Measurements from ENCODE around the gene SPOPL. TPM values are rescaled to one million over a fixed set of nuclear protein-coding genes. Genes with fewer than 3 reads are reported as not detected.

SPOPL gene
- total and polyA plus RNA-seq, 2 donors (not counting 1 experiment from before 2014, with no cell fraction given): 14.0 to 53.6 TPM

GRCh38 chr2:138550670-138551287, 49.2 kb downstream of the SPOPL start:
- Mint-ChIP-seq H3K27ac (peak overlapping the region; percentile 4), H3K4me3 (no peak overlapping the region), H3K27me3 (no peaks in the 10 kb centered on the region), H3K9me3 (ENCODE audit: insufficient read depth) (no peaks in the 10 kb centered on the region), H3K4me1 (peaks cover 23% of the 10 kb centered on the region)
- peaks cover 26% of the 10 kb centered on the region for H3K79me2 ChIP-seq (ENCODE audit: control insufficient read depth, insufficient read depth, low read length)
- H3K36me3 ChIP-seq (replicated peaks in 1 of 2; ENCODE audit: control extremely low read depth in 1 of 2, control insufficient read depth in 1 of 2, extremely low read depth in 1 of 2, insufficient read depth in 2 of 2, low read length in 1 of 2): peaks cover 12 to 31% of the 10 kb centered on the region in 2 experiments
- intact Hi-C loops (cut with micrococcal nuclease): no loop called here
- H3K27me3 ChIP-seq (replicated peaks in 1 of 4; ENCODE audit: control extremely low read depth in 1 of 4, control insufficient read depth in 3 of 4, insufficient read depth in 4 of 4, low read length in 3 of 4): no peaks in the 10 kb centered on the region
- POLR2A ChIA-PET: interaction anchor here (0.6 kb wide), 1 partner anchor 16 kb away, joined by 6 read pairs; no protein-coding TSS in a partner anchor
- no CpG with 5 or more reads among the region's 3 CpGs for WGBS (ENCODE audit: insufficient coverage)
- peaks cover 39% of the 10 kb centered on the region for H4K20me1 ChIP-seq (ENCODE audit: control insufficient read depth, insufficient read depth, low read length, poor library complexity, severe bottlenecking)
- H3K4me2 ChIP-seq (replicated peaks; ENCODE audit: low read depth, low read length, poor library complexity, severe bottlenecking): no peak overlapping the region
- H3K4me3 ChIP-seq (ENCODE audit: control extremely low read depth in 1 of 5, extremely low read depth in 1 of 5, insufficient read depth in 1 of 5, low read depth in 2 of 5, low read length in 4 of 5): no peak overlapping the region
- ATAC-seq (ENCODE audit: low read depth) (no peak), DNase-seq (no peak)
- no peak overlapping the region for H3K9ac ChIP-seq (ENCODE audit: low read length)
- TF ChIP-seq EZH2 (IDR thresholded peaks at IDR 0.05; ENCODE audit: borderline replicate concordance, insufficient read depth, low read depth, low read length, poor library complexity, severe bottlenecking): no peak
- no peak overlapping the region for H2AFZ ChIP-seq (ENCODE audit: insufficient read depth, low read depth, low read length, poor library complexity, severe bottlenecking)
- CTCF ChIA-PET: no interaction called here
- H3K4me1 ChIP-seq (ENCODE audit: control insufficient read depth in 2 of 2, insufficient read depth in 2 of 2, low read length in 2 of 2): peaks cover 0 to 3% of the 10 kb centered on the region in 2 donors
- H3K9me3 ChIP-seq (ENCODE audit: control extremely low read depth in 1 of 3, control insufficient read depth in 2 of 3, insufficient read depth in 1 of 3, low read length in 2 of 3): no peaks in the 10 kb centered on the region
- H3K27ac ChIP-seq (ENCODE audit: low read length in 2 of 2): no peak overlapping the region

- peaks cover 15 to 34% of the 10 kb centered on the region in 2 experiments for H3K36me3 ChIP-seq (replicated peaks in 1 of 2; ENCODE audit: control extremely low read depth in 1 of 2, control insufficient read depth in 1 of 2, extremely low read depth in 1 of 2, insufficient read depth in 2 of 2, low read length in 1 of 2)
- no peak for ATAC-seq (ENCODE audit: low read depth)
- H3K27me3 ChIP-seq (replicated peaks in 1 of 4; ENCODE audit: control extremely low read depth in 1 of 4, control insufficient read depth in 3 of 4, insufficient read depth in 4 of 4, low read length in 3 of 4): no peaks in the 10 kb centered on the region
- CTCF ChIA-PET: no interaction called here
- no peak overlapping the region for H3K4me3 ChIP-seq (ENCODE audit: control extremely low read depth in 1 of 5, extremely low read depth in 1 of 5, insufficient read depth in 1 of 5, low read depth in 2 of 5, low read length in 4 of 5)
- no peak overlapping the region for H2AFZ ChIP-seq (ENCODE audit: insufficient read depth, low read depth, low read length, poor library complexity, severe bottlenecking)
- Mint-ChIP-seq H3K4me3 (no peak overlapping the region), H3K27me3 (no peaks in the 10 kb centered on the region), H3K27ac (no peak overlapping the region), H3K4me1 (peaks cover 11% of the 10 kb centered on the region), H3K9me3 (ENCODE audit: insufficient read depth) (no peaks in the 10 kb centered on the region)
- no peaks in the 10 kb centered on the region for H3K9me3 ChIP-seq (ENCODE audit: control extremely low read depth in 1 of 3, control insufficient read depth in 2 of 3, insufficient read depth in 1 of 3, low read length in 2 of 3)
- no peak overlapping the region for H3K27ac ChIP-seq (ENCODE audit: low read length in 2 of 2)
- no CpG with 5 or more reads among the region's 3 CpGs for WGBS (ENCODE audit: insufficient coverage)
- intact Hi-C loops (cut with micrococcal nuclease): no loop called here
- no peak overlapping the region for H3K4me2 ChIP-seq (replicated peaks; ENCODE audit: low read depth, low read length, poor library complexity, severe bottlenecking)
- peaks cover 14% of the 10 kb centered on the region for H4K20me1 ChIP-seq (ENCODE audit: control insufficient read depth, insufficient read depth, low read length, poor library complexity, severe bottlenecking)
- H3K79me2 ChIP-seq (ENCODE audit: control insufficient read depth, insufficient read depth, low read length): peaks cover 3% of the 10 kb centered on the region
- POLR2A ChIA-PET: no interaction called here
- H3K9ac ChIP-seq (ENCODE audit: low read length): no peak overlapping the region
- DNase-seq: no peak
- no peak for TF ChIP-seq EZH2 (IDR thresholded peaks at IDR 0.05; ENCODE audit: borderline replicate concordance, insufficient read depth, low read depth, low read length, poor library complexity, severe bottlenecking)
- TF ChIP-seq, protein P1, sequence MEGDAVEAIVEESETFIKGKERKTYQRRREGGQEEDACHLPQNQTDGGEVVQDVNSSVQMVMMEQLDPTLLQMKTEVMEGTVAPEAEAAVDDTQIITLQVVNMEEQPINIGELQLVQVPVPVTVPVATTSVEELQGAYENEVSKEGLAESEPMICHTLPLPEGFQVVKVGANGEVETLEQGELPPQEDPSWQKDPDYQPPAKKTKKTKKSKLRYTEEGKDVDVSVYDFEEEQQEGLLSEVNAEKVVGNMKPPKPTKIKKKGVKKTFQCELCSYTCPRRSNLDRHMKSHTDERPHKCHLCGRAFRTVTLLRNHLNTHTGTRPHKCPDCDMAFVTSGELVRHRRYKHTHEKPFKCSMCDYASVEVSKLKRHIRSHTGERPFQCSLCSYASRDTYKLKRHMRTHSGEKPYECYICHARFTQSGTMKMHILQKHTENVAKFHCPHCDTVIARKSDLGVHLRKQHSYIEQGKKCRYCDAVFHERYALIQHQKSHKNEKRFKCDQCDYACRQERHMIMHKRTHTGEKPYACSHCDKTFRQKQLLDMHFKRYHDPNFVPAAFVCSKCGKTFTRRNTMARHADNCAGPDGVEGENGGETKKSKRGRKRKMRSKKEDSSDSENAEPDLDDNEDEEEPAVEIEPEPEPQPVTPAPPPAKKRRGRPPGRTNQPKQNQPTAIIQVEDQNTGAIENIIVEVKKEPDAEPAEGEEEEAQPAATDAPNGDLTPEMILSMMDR (IDR thresholded peaks at IDR 0.05): no peak
- H3K4me1 ChIP-seq (ENCODE audit: control insufficient read depth in 2 of 2, insufficient read depth in 2 of 2, low read length in 2 of 2): no peaks in the 10 kb centered on the region
Observed at GRCh38 chr2:138554123-138554522, 52.6 kb downstream of the SPOPL start.

Data from B cell (primary cell).